ENCODE measurements around the gene RFX4. TPM values are rescaled to one million over a fixed set of nuclear protein-coding genes. Genes with fewer than 3 reads are reported as not detected.

RFX4 gene
- total and polyA plus RNA-seq, 4 experiments from 2014 or later: not detected

Other genes with a start within 250 kb of the RFX4 start
- 1 to 10 TPM; 6.6 to 7.5 TPM for gene POLR3B, start 225.3 kb upstream of the RFX4 start, total RNA-seq
- 1 to 10 TPM; 2.2 to 7.1 TPM for gene POLR3B, start 225.3 kb upstream of the RFX4 start, polyA plus RNA-seq
- gene RIC8B, start 191.7 kb downstream of the RFX4 start, total RNA-seq: 10 to 100 TPM; 20.8 to 25.0 TPM
- gene RIC8B, start 191.7 kb downstream of the RFX4 start, polyA plus RNA-seq: 10 to 100 TPM in 1 of 2 donors, 1 to 10 TPM in 1; 8.4 to 12.5 TPM

Data from CD4-positive, alpha-beta memory T cell (primary cell).